ENCODE results near the gene FAAP20. TPM values are rescaled to one million over a fixed set of nuclear protein-coding genes. Genes with fewer than 3 reads are reported as not detected.

Gene FAAP20
- total and polyA plus RNA-seq, 3 donors from 2014 or later = 65.5 to 72.6 (median 72.0) TPM

GRCh38 chr1:2158272-2158671 lies 36.3 kb downstream of the FAAP20 start:
- Histone ChIP-seq H3K4me1 (no peaks in the 10 kb centered on the region), H3K4me3 (no peak overlapping the region), H3K9me3 (no peaks in the 10 kb centered on the region), H3K27ac (no peak overlapping the region), H3K36me3 (ENCODE audit: low read depth, missing control alignments) (no peaks in the 10 kb centered on the region), H3K27me3 (no peaks in the 10 kb centered on the region)
- intact Hi-C loops (cut with DNase I; ENCODE audit: low total_unique reads) = no loop called here
- DNase-seq = no peak
- TF ChIP-seq POLR2A (IDR thresholded peaks at IDR 0.05) (no peak), CTCF (IDR thresholded peaks at IDR 0.05) (no peak)
- WGBS, 2 donors = 92 to 96% methylated on average over 16 of the region's 16 CpGs

DNA sequence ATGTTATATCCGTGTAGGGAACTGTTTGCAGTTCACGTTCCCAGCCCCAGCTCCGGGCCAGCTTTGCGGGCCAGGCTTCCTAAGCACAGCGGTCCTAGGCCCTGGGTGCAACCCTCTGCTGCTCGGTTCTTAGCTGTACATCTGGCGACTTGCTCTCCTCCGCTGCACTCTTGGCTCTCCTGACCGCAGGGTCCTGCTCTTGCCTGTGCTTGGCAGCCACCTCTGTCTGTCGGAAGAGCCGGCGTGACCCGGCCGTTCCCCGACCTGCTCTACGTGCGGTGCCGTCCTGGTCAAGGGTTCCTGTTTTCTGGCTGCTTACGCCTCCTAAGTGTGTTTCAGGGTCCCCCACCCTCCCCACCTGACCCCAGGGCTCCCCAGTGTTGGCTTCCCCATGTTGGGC lies 36.7 kb downstream of the FAAP20 start:
- Histone ChIP-seq H3K36me3 (ENCODE audit: low read depth, missing control alignments) (no peaks in the 10 kb centered on the region), H3K27me3 (no peaks in the 10 kb centered on the region), H3K4me3 (no peak overlapping the region), H3K27ac (no peak overlapping the region), H3K4me1 (no peaks in the 10 kb centered on the region), H3K9me3 (no peaks in the 10 kb centered on the region)
- DNase-seq = no peak
- intact Hi-C loops (cut with DNase I; ENCODE audit: low total_unique reads) = no loop called here
- no peak for TF ChIP-seq CTCF (IDR thresholded peaks at IDR 0.05)
- TF ChIP-seq POLR2A (IDR thresholded peaks at IDR 0.05) = no peak
- 91 to 93% methylated on average over 17 to 19 of the region's 19 CpGs for WGBS, 2 donors

GRCh38 chr1:2156866-2157265 lies 37.7 kb downstream of the FAAP20 start:
- no peak overlapping the region for H3K4me3 ChIP-seq
- TF ChIP-seq POLR2A (IDR thresholded peaks at IDR 0.05) = no peak
- TF ChIP-seq CTCF (IDR thresholded peaks at IDR 0.05) = no peak
- no peaks in the 10 kb centered on the region for H3K9me3 ChIP-seq
- no peak overlapping the region for H3K27ac ChIP-seq
- WGBS, 2 donors = 88 to 89% methylated on average over 9 of the region's 9 CpGs
- no peak for DNase-seq
- H3K4me1 ChIP-seq = no peaks in the 10 kb centered on the region
- no peaks in the 10 kb centered on the region for H3K27me3 ChIP-seq
- intact Hi-C loops (cut with DNase I; ENCODE audit: low total_unique reads) = no loop called here
- no peaks in the 10 kb centered on the region for H3K36me3 ChIP-seq (ENCODE audit: low read depth, missing control alignments)

GRCh38 chr1:2155788-2156187 lies 38.8 kb downstream of the FAAP20 start:
- no peaks in the 10 kb centered on the region for H3K27me3 ChIP-seq
- no peak for TF ChIP-seq POLR2A (IDR thresholded peaks at IDR 0.05)
- intact Hi-C loops (cut with DNase I; ENCODE audit: low total_unique reads) = no loop called here
- 76 to 87% methylated on average over 6 of the region's 6 CpGs for WGBS, 2 donors
- DNase-seq = no peak
- H3K36me3 ChIP-seq (ENCODE audit: low read depth, missing control alignments) = no peaks in the 10 kb centered on the region
- H3K4me3 ChIP-seq = no peak overlapping the region
- H3K9me3 ChIP-seq = no peaks in the 10 kb centered on the region
- H3K27ac ChIP-seq = no peak overlapping the region
- H3K4me1 ChIP-seq = no peaks in the 10 kb centered on the region

DNA sequence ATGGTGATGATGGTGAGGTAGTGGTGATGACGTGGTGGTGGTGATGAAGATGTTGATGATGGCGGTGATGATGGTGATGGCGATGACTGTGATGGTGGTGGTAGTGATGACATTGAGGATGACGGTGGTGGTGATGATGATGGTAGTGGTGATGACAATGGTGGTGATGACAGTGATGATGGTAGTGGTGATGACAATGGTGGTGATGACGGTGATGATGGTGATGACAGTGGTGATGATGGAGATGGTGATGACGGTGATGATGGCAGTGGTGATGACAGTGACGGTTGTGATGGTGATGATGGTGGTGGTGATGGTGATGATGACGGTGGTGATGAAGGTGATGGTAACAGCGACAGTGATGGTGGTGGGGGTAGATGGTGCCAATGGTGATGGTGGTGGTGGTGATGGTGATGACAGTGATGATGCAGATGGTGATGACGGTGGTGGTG lies 39.4 kb downstream of the FAAP20 start:
- WGBS, 2 donors = 93 to 97% methylated on average over 10 of the region's 10 CpGs
- TF ChIP-seq CTCF (IDR thresholded peaks at IDR 0.05) (no peak), POLR2A (IDR thresholded peaks at IDR 0.05) (no peak)

More for the DNA sequence above, 39.4 kb downstream of the FAAP20 start:
- intact Hi-C loops (cut with DNase I; ENCODE audit: low total_unique reads) = no loop called here
- Histone ChIP-seq H3K27me3 (no peaks in the 10 kb centered on the region), H3K9me3 (no peaks in the 10 kb centered on the region), H3K27ac (no peak overlapping the region), H3K36me3 (ENCODE audit: low read depth, missing control alignments) (no peaks in the 10 kb centered on the region), H3K4me3 (no peak overlapping the region), H3K4me1 (no peaks in the 10 kb centered on the region)
- no peak for DNase-seq

Data from testis (tissue), 3 donors.